ENCODE measurements around the gene KLHDC10. TPM values are rescaled to one million over a fixed set of nuclear protein-coding genes. Genes with fewer than 3 reads are reported as not detected.

The KLHDC10 gene, protein sequence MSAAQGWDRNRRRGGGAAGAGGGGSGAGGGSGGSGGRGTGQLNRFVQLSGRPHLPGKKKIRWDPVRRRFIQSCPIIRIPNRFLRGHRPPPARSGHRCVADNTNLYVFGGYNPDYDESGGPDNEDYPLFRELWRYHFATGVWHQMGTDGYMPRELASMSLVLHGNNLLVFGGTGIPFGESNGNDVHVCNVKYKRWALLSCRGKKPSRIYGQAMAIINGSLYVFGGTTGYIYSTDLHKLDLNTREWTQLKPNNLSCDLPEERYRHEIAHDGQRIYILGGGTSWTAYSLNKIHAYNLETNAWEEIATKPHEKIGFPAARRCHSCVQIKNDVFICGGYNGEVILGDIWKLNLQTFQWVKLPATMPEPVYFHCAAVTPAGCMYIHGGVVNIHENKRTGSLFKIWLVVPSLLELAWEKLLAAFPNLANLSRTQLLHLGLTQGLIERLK
- 23.3 and 29.7 TPM in 2 replicates for polyA plus RNA-seq (2011; rRNA removed)
- polyA minus RNA-seq (2011; rRNA and poly(A)+ RNA removed), result 36.9 and 50.9 TPM in 2 replicates

DNA sequence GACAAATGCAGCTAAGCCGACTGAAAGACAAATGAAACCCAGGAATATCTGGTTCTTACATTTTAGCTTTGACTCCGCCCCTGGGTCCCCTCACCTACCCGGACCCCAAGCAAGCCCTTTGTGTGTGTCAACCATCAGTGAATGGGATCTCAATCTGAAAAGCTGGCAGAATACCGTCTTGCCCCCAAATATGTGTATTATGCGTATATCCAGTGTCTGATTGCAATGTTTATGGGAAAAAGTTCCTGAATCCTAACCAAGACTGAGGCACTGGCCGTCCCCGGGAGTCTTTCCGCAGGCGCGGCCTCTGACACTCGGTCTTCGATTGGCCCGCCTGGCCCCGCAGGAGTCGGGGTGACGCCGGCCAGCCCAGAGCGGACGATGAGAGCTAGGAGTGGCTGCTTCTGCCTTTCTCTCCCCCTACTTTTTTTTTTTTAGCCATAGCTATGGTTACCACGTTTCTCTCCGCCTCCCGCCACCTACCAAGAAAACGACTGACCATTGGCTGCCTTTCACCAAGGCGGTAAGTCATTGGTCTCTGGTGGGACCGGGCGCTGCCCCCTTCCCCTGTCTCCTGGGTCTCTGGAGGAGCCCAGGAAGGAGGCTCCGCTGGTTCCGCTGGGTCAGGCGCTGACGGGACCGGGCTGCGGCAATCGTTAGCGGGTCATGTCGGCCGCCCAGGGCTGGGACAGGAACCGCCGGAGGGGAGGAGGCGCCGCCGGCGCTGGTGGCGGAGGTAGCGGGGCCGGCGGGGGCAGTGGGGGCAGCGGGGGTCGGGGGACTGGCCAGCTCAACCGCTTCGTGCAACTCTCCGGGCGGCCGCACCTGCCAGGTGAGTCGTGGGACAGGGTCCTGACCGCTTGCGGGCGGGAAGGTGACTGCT is at the start of gene KLHDC10:
KLHDC10 (plus strand) TSS at position 557 of the 883 bp plus-strand sequence; CDS start at position 667, 110 bp downstream.
- peak within 1 kb of the TSS; percentile 24 for H3K27ac ChIP-seq (ENCODE audit: low read depth, low read length)
- CTCF ChIA-PET, result interaction anchor here (0.5 to 3.8 kb wide), 6 partner anchors 13 to 767 kb away, joined by 3 to 71 read pairs (median 3); no protein-coding TSS in a partner anchor
- POLR2A ChIA-PET, result interaction anchor here (0.6 to 1.3 kb wide), 4 partner anchors 33 to 349 kb away, joined by 3 to 4 read pairs (median 3); no protein-coding TSS in a partner anchor
- peak; percentile 98 for DNase-seq (ENCODE audit: low read depth, low spot score)
- H3K9me3 ChIP-seq (ENCODE audit: control insufficient read depth, insufficient read depth, low read length), result no peaks in the 10 kb centered on the region
- H3K4me3 ChIP-seq (ENCODE audit: low read depth, low read length), result peak within 1 kb of the TSS; percentile 92
- H3K27me3 ChIP-seq (ENCODE audit: control insufficient read depth, insufficient read depth, low read length), result no peaks in the 10 kb centered on the region
- TF ChIP-seq, protein P1, sequence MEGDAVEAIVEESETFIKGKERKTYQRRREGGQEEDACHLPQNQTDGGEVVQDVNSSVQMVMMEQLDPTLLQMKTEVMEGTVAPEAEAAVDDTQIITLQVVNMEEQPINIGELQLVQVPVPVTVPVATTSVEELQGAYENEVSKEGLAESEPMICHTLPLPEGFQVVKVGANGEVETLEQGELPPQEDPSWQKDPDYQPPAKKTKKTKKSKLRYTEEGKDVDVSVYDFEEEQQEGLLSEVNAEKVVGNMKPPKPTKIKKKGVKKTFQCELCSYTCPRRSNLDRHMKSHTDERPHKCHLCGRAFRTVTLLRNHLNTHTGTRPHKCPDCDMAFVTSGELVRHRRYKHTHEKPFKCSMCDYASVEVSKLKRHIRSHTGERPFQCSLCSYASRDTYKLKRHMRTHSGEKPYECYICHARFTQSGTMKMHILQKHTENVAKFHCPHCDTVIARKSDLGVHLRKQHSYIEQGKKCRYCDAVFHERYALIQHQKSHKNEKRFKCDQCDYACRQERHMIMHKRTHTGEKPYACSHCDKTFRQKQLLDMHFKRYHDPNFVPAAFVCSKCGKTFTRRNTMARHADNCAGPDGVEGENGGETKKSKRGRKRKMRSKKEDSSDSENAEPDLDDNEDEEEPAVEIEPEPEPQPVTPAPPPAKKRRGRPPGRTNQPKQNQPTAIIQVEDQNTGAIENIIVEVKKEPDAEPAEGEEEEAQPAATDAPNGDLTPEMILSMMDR (IDR thresholded peaks at IDR 0.05; ENCODE audit: low read depth, low read length), result no peak

DNA sequence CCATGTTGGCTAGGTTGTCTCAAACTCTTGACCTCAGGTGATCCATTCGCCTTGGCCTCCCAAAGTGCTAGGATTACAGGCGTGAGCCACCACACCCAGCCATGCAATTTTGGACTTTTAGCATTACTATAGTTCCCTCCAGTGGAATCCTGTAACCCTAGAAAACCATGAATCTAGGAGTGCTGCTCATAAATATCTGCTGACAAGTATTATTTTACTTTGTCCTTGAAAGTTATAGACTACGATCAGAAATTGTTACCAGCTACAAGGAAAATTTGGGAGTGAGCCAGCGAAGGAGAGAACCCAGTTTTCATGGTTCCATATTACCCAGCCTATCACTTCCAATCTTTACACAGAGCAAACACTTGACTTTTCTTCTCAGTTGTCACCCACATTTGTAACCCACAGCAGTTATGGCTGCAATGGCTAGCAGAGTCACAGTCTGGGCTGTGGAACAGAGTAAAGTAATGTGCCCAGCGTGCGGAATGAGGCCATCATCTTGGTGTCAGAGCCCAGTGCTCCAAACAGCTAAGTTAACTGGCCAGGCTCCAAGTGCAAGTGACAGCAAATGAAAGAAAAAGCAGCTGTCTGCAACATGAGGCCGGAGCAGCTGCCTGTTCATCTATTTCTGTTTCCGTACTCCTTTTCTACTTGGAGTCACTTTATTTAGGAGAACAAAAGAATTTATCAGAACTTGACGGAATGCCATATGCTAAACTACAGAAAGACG is 49.1 kb upstream of the KLHDC10 start:
- CTCF ChIA-PET, result no interaction called here
- Histone ChIP-seq H3K4me3 (ENCODE audit: low read depth, low read length) (no peak overlapping the region), H3K27me3 (ENCODE audit: control insufficient read depth, insufficient read depth, low read length) (no peaks in the 10 kb centered on the region), H3K27ac (ENCODE audit: low read depth, low read length) (no peak overlapping the region), H3K9me3 (ENCODE audit: control insufficient read depth, insufficient read depth, low read length) (no peaks in the 10 kb centered on the region)
- POLR2A ChIA-PET, result no interaction called here
- DNase-seq (ENCODE audit: low read depth, low spot score), result no peak
- TF ChIP-seq, protein P1 (IDR thresholded peaks at IDR 0.05; ENCODE audit: low read depth, low read length), result no peak

DNA sequence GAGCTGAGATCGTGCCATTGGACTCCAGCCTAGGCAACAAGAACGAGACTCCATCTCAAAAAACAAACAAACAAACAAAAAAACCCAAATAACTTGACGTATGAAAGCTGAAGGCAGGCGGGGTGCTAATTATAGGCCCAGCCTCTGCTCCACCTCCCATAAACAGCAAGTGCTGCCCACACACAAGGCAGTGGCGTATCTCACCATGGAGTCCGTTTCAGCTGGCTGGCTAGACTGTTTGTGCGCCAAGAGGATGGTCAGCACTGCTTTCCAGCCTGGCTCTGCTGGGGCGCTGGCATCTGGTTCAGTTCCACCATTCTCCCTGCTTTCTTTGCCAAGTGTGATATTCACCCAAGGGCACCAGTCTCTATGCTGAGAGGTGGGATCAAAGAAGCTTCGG is 48.2 kb upstream of the KLHDC10 start:
- DNase-seq (ENCODE audit: low read depth, low spot score), result no peak

DNA sequence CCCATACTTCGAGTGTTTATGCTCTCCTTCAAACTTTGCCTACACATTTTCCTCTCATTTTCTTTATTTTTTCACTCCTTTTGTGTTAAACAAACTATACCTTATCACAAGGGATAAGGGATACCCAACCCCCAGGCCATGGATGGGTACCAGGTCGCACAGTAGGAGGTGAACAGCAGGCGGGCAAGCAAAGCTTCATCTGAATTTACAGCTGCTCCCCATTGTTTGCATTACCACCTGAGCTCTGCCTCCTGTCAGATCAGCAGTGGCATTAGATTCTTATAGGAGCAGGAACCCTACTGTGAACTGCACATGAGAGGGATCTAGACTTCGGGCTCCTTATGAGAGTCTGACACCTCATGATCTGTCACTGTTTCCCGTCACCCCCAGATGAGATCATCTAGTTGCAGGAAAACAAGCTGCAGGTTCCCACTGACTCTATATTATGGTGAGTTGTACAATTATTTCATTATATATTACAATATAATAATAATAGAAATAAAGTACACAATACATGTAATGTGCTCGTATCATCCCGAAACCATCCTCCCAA is 47.6 kb upstream of the KLHDC10 start:
- no peaks in the 10 kb centered on the region for H3K9me3 ChIP-seq (ENCODE audit: control insufficient read depth, insufficient read depth, low read length)
- POLR2A ChIA-PET, result no interaction called here
- no peak overlapping the region for H3K27ac ChIP-seq (ENCODE audit: low read depth, low read length)
- CTCF ChIA-PET, result no interaction called here
- no peak for DNase-seq (ENCODE audit: low read depth, low spot score)
- TF ChIP-seq, protein P1 (IDR thresholded peaks at IDR 0.05; ENCODE audit: low read depth, low read length), result no peak
- H3K4me3 ChIP-seq (ENCODE audit: low read depth, low read length), result no peak overlapping the region
- no peaks in the 10 kb centered on the region for H3K27me3 ChIP-seq (ENCODE audit: control insufficient read depth, insufficient read depth, low read length)

More for the DNA sequence above, 48.2 kb upstream of the KLHDC10 start:
- TF ChIP-seq, protein P1 (IDR thresholded peaks at IDR 0.05; ENCODE audit: low read depth, low read length), result no peak
- Histone ChIP-seq H3K27ac (ENCODE audit: low read depth, low read length) (no peak overlapping the region), H3K27me3 (ENCODE audit: control insufficient read depth, insufficient read depth, low read length) (no peaks in the 10 kb centered on the region), H3K4me3 (ENCODE audit: low read depth, low read length) (no peak overlapping the region), H3K9me3 (ENCODE audit: control insufficient read depth, insufficient read depth, low read length) (no peaks in the 10 kb centered on the region)
- POLR2A ChIA-PET, result no interaction called here
- CTCF ChIA-PET, result no interaction called here
